Spleen (tissue), 7 donors: ENCODE data around the gene PCDHGA2.

Experiments used
- POLR2A ChIP-seq, 3 donors: fragments of 450-650 bp; IDR thresholded peaks; one replicate each; pipeline ENCODE4 v1.5.1; 2017; ENCODE audit warnings: antibody characterized with exemption in 3 of 3, mild to moderate bottlenecking in 1 of 3
- TF ChIP-seq, protein P1 (sequence below), 11 experiments: fragments of 200-600 bp in 7 of 11; fragments of 450-650 bp in 4 of 11; sonication (generic) in 4 of 11; IDR thresholded peaks in 8 of 11; conservative IDR thresholded peaks in 3 of 11; 1 replicate in 7 of 11; 2 replicates in 4 of 11; pipeline versions ENCODE4 v1.4.0 to v1.8.0; 2016 to 2021; ENCODE audit warnings: antibody characterized with exemption in 11 of 11, inconsistent platforms in 4 of 11, mild to moderate bottlenecking in 1 of 11
- donor health status: DM: no; HTN: no; CAD: no; lungs with moderate emphysema.
- donor health status: DM: no; HTN: no; CAD: no.
- donor health status: DM: no; HTN: no; CAD: no.

DNA sequence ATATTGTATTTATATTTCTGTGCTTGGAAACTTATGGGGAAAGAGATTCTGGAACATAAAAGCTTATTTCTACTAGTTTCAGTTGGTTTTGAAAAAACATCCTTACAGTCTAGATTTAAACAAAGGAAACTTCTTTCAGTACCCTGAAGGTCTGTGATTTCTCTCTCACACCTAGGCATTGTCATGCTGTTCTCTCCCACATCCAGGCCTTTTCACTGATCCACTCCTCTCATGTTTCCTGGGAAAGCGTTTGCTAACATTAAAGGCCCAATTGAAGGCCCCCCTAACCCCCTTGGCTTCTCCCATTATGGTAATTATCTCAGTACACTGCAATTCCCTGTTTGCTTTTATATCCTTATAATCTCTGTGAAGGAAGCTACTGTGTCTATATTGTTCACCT is 4.2 kb downstream of the PCDHGA2 start:
- TF ChIP-seq, protein P1, sequence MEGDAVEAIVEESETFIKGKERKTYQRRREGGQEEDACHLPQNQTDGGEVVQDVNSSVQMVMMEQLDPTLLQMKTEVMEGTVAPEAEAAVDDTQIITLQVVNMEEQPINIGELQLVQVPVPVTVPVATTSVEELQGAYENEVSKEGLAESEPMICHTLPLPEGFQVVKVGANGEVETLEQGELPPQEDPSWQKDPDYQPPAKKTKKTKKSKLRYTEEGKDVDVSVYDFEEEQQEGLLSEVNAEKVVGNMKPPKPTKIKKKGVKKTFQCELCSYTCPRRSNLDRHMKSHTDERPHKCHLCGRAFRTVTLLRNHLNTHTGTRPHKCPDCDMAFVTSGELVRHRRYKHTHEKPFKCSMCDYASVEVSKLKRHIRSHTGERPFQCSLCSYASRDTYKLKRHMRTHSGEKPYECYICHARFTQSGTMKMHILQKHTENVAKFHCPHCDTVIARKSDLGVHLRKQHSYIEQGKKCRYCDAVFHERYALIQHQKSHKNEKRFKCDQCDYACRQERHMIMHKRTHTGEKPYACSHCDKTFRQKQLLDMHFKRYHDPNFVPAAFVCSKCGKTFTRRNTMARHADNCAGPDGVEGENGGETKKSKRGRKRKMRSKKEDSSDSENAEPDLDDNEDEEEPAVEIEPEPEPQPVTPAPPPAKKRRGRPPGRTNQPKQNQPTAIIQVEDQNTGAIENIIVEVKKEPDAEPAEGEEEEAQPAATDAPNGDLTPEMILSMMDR (IDR thresholded peaks at IDR 0.05 in 8 of 11, conservative IDR thresholded peaks at IDR 0.05 in 3 of 11): no peak
- TF ChIP-seq POLR2A (IDR thresholded peaks at IDR 0.05): no peak
